ENCODE measurements around the gene RIPPLY2.

DNA sequence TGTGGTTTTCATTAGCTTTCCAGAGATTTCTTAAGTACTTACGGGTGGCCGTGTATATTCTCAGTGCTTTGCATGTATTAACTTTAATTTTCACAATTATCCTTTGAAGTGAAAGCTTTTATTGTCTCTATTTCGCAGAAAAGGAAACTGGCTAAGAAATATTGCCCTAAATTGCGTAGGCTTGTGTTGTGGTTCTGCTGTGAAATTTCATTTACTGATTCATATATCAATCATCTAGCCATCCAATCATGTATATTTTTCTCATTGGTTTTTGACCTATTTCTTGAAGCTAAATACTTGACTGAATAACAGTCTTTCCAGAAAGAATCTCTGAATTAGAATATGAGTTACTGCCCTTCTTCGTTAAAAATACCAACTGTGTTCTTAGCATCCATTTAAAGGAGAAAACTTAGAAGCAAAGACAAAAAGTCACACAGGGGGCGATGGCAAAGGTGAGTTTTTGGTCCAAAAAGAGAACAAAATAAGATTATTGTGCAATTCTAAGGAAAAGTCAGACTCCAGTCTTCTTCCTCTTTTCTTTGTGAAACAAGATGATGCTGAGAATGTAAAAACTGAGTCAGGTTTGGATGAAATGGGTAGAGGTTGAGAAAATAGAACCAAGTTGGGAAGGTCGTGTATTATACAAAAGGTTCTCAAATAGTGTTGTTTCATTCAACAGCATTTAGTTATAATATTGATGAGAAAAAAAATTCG lies 7.8 kb downstream of the RIPPLY2 start:
- TF ChIP-seq TAF1 (IDR thresholded peaks at IDR 0.05; ENCODE audit: borderline replicate concordance, low read depth, low read length) (no peak), POLR2AphosphoS5 (IDR thresholded peaks at IDR 0.05; ENCODE audit: low read depth, low read length) (no peak), POLR2A (IDR thresholded peaks at IDR 0.05; ENCODE audit: low read depth, low read length) (no peak)

Data from GM12892 (cell line).